Measurements from ENCODE around the gene USH2A. TPM values are rescaled to one million over a fixed set of nuclear protein-coding genes. Genes with fewer than 3 reads are reported as not detected.
A peak's percentile ranks its signal among the peaks of the same experiment; 100 is the strongest.

USH2A gene
- polyA plus RNA-seq, 1 donor from 2014 or later = 0.17 TPM

DNA sequence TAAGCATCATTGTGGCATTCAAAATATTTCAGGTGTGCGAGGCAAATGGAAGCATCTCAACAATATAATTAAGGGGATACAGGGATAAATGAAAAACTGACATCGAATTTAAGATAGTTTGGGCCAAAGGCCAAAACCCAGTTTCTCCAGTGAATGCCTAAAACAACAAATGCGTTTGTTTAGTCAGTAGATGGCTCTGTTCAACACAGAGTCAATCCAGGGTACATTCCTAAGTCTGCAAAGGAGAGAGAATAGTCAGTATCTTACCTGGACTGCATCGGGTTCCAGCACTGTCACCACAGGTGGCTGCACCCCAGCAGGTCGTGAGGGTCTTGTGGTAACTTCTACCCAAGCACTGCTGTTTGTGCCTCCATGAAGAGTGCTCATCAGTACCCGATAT is 535.1 kb downstream of the USH2A start:
- Histone ChIP-seq H3F3A (ENCODE audit: insufficient read depth, low read length, poor library complexity, severe bottlenecking) (no peaks in the 10 kb centered on the region), H2AFZ (ENCODE audit: low read depth, low read length) (no peak overlapping the region)
- TF ChIP-seq RAD21 (conservative IDR thresholded peaks at IDR 0.05) (peak; percentile 47), TAF1 (IDR thresholded peaks at IDR 0.05; ENCODE audit: low read depth) (no peak), SMC3 (conservative IDR thresholded peaks at IDR 0.05; ENCODE audit: poor library complexity) (peak; percentile 30)
- TF ChIP-seq, protein P1, sequence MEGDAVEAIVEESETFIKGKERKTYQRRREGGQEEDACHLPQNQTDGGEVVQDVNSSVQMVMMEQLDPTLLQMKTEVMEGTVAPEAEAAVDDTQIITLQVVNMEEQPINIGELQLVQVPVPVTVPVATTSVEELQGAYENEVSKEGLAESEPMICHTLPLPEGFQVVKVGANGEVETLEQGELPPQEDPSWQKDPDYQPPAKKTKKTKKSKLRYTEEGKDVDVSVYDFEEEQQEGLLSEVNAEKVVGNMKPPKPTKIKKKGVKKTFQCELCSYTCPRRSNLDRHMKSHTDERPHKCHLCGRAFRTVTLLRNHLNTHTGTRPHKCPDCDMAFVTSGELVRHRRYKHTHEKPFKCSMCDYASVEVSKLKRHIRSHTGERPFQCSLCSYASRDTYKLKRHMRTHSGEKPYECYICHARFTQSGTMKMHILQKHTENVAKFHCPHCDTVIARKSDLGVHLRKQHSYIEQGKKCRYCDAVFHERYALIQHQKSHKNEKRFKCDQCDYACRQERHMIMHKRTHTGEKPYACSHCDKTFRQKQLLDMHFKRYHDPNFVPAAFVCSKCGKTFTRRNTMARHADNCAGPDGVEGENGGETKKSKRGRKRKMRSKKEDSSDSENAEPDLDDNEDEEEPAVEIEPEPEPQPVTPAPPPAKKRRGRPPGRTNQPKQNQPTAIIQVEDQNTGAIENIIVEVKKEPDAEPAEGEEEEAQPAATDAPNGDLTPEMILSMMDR (IDR thresholded peaks at IDR 0.05; ENCODE audit: poor library complexity, severe bottlenecking) = peak; percentile 47

DNA sequence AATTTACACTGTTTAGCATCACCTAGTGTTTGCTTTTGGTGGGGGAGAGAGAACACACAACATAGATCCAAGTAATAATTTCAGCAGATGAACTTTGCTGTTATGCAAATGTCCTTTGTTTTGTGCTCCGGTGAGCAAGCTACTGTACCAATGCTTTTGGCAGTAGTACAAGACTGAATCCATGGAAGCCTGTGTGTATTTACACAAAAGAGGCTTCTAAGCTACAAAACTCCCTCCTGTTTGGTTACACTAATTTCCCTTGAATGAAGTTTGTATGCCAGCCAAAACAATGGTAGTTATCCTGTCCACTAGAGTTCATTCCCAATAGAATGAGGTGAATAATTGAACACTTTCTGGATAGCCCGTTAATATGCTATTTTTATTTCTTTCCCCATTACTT is 535.6 kb downstream of the USH2A start:
- TF ChIP-seq POLR2AphosphoS5 (IDR thresholded peaks at IDR 0.05) = no peak
- no peak for TF ChIP-seq RAD21 (conservative IDR thresholded peaks at IDR 0.05)
- no peak for TF ChIP-seq SMC3 (conservative IDR thresholded peaks at IDR 0.05; ENCODE audit: poor library complexity)
- TF ChIP-seq MXI1 (conservative IDR thresholded peaks at IDR 0.05; ENCODE audit: poor library complexity, severe bottlenecking) = no peak
- TF ChIP-seq TAF1 (IDR thresholded peaks at IDR 0.05; ENCODE audit: low read depth) = no peak
- TF ChIP-seq, protein P2, sequence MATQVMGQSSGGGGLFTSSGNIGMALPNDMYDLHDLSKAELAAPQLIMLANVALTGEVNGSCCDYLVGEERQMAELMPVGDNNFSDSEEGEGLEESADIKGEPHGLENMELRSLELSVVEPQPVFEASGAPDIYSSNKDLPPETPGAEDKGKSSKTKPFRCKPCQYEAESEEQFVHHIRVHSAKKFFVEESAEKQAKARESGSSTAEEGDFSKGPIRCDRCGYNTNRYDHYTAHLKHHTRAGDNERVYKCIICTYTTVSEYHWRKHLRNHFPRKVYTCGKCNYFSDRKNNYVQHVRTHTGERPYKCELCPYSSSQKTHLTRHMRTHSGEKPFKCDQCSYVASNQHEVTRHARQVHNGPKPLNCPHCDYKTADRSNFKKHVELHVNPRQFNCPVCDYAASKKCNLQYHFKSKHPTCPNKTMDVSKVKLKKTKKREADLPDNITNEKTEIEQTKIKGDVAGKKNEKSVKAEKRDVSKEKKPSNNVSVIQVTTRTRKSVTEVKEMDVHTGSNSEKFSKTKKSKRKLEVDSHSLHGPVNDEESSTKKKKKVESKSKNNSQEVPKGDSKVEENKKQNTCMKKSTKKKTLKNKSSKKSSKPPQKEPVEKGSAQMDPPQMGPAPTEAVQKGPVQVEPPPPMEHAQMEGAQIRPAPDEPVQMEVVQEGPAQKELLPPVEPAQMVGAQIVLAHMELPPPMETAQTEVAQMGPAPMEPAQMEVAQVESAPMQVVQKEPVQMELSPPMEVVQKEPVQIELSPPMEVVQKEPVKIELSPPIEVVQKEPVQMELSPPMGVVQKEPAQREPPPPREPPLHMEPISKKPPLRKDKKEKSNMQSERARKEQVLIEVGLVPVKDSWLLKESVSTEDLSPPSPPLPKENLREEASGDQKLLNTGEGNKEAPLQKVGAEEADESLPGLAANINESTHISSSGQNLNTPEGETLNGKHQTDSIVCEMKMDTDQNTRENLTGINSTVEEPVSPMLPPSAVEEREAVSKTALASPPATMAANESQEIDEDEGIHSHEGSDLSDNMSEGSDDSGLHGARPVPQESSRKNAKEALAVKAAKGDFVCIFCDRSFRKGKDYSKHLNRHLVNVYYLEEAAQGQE (IDR thresholded peaks at IDR 0.05; ENCODE audit: borderline replicate concordance) = no peak
- TF ChIP-seq, protein P1 (IDR thresholded peaks at IDR 0.05; ENCODE audit: poor library complexity, severe bottlenecking) = no peak
- no peak for TF ChIP-seq EP300 (conservative IDR thresholded peaks at IDR 0.05; ENCODE audit: poor library complexity, severe bottlenecking)
- no peak for TF ChIP-seq EZH2 (IDR thresholded peaks at IDR 0.05; ENCODE audit: borderline replicate concordance, insufficient read depth, low read length, poor library complexity, severe bottlenecking)
- Histone ChIP-seq H3K4me3 (ENCODE audit: low read length) (no peak overlapping the region), H3K4me2 (ENCODE audit: low read length) (no peak overlapping the region), H3K27me3 (ENCODE audit: insufficient read depth, low read depth, low read length) (no peaks in the 10 kb centered on the region), H3K9ac (ENCODE audit: low read length) (no peak overlapping the region), H3F3A (ENCODE audit: insufficient read depth, low read length, poor library complexity, severe bottlenecking) (no peaks in the 10 kb centered on the region), H3K9me3 (ENCODE audit: low read length) (no peaks in the 10 kb centered on the region), H4K20me1 (ENCODE audit: insufficient read depth) (no peaks in the 10 kb centered on the region), H3K27ac (ENCODE audit: low read length) (no peak overlapping the region), H3K36me3 (ENCODE audit: insufficient read depth, low read length) (no peaks in the 10 kb centered on the region), H3K79me2 (replicated peaks; ENCODE audit: insufficient read depth, low read length) (no peaks in the 10 kb centered on the region), H2AFZ (ENCODE audit: low read depth, low read length) (no peak overlapping the region), H3K9me2 (ENCODE audit: insufficient read depth, low read length) (no peaks in the 10 kb centered on the region)

More for the DNA sequence above, 535.1 kb downstream of the USH2A start:
- Histone ChIP-seq H3K9me2 (ENCODE audit: insufficient read depth, low read length) (no peaks in the 10 kb centered on the region), H4K20me1 (ENCODE audit: insufficient read depth) (no peaks in the 10 kb centered on the region), H3K9ac (ENCODE audit: low read length) (no peak overlapping the region), H3K9me3 (ENCODE audit: low read length) (no peaks in the 10 kb centered on the region), H3K4me3 (ENCODE audit: low read length) (no peak overlapping the region), H3K36me3 (ENCODE audit: insufficient read depth, low read length) (no peaks in the 10 kb centered on the region), H3K79me2 (replicated peaks; ENCODE audit: insufficient read depth, low read length) (no peaks in the 10 kb centered on the region), H3K27ac (ENCODE audit: low read length) (no peak overlapping the region), H3K27me3 (ENCODE audit: insufficient read depth, low read depth, low read length) (no peaks in the 10 kb centered on the region), H3K4me2 (ENCODE audit: low read length) (no peak overlapping the region)
